GM18861 (cell line): ENCODE data around the gene BMP7.
"Not testable (repeated sequence)": the region's sequence is repeated elsewhere in the genome, so short reads cannot be mapped to it uniquely, and the experiment has no call there.

ENCODE experiments used
- ATAC-seq: cut with Tn5 transposase; IDR thresholded peaks from one replicate; pipeline ENCODE4 v1.9.1; 2021; ENCODE audit not compliant: unreplicated experiment

BMP7 gene

DNA sequence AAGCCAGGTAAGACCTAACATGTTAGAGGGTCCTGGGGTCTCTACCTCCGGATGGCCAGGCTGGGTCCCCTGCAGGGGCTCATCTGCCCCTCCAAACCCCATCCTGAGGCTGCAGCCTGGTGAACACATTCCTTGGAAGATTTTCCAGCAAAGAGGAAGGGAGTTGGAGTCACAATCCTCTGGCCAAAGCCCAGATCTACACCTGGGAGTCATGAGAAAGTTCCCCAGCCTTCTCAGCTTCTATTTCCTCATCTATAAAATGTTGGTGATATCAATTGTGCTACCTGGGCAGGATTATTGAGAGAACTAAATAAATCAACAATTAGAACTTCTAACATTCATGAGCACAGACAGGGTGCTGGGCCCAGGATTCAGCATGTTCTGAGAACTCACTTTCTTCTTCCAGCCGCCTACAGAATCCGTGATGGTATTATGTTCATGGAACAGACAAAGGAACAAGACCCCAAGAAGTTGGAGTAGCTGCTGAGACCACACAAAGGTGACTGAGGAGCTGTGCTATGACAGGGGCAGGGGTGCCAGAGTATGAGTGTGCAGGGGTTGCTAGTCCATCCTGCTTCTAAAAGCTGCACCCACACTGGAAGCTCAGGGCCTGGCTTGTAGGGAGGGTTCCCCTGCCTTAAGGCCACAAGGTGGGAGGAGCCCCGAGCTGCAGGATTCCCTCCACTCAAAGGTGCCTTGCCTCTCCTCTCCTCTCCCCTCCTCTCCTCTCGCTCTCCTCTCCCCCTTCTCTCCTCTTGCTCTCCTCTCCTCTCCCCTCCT, 68.9 kb downstream of the BMP7 start:
- no peak for ATAC-seq

DNA sequence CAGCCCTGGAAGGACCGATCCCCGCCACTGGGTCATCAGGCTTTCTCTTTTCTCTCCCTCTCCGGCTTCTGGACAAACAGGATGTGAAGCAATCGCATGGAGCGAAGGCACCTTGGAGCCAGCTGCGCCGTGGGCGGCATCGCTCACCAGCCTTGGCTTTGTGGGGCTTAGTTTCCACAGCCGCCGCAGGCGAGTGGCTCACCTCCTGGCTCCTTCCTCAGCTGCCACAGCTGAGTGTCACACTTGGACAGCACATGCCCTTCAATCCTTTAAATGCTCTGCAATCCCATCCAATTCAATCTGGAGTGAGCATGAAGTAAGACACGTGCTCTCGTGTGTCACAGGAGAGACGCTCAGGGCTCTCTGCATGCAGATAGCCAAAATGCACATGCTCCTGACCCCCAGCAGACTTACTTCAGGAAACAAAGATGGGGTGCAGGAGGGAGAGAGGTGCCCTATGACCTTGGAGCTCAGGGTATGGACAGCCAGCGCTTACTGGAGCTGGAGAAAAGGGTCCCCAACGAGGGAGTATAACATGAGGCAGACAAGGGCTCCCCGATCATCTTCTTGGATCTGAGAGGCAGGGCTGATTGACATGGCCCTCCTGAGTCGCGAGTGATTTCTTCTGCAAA, 70.9 kb downstream of the BMP7 start:
- no peak for ATAC-seq

GRCh38 chr20:57195023-57195422, 71.4 kb downstream of the BMP7 start:
- no peak for ATAC-seq

DNA sequence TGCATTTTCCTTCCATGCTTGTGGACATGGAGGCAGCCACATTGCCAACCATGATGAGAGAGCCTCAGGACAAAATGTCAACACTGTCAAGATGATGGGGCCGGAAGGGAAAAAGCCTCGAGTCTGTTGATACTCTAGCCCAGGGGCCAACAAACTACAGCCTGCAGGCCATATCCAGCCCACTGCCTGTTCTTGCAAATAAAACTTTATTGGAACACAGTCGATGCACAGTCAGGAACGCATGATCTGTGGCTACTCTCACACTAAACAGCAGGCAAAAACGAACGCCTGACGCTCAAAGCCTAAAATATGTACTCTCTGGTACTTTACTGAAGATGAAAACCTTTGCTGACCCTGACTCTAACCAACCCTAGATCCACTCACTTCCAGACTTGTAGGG, 72.3 kb downstream of the BMP7 start:
- no peak for ATAC-seq

GRCh38 chr20:57193094-57193493, 73.3 kb downstream of the BMP7 start:
- ATAC-seq = no peak

DNA sequence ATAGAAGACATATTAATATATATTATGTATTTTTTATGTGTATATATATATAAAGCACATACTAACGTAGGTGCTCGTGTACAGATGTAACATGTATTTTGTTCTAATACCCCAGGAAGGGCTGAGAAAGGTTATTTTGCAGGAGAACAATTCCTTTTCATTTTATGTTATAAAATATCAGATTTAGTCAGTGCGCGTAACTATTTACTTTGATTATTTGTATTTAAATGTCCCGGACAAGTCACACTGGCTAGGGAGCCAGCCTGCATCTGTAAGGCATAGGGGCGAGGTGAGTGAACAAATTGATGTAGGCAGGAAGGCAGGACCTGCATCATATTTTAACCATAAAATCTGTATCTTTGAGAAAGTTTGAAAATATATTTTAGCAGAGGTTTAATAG, 74.1 kb downstream of the BMP7 start:
- no peak for ATAC-seq

DNA sequence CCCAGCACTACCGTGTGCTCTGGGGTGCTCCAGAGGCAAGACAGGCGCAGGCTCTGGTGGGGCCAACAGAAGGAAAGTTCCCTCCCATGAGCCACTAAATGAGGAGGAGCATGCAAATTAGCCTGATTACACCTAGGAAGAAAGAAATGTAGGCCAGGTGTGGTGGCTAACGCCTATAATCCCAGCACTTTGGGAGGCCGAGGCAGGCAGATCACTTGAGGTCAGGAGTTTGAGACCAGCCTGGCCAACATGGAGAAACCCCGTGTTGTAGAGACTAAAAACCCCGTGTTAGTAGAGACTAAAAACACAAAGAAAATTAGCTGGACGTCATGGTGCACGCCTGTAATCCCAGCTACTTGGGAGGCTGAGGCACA, 75.2 kb downstream of the BMP7 start:
- not testable (repeated sequence) for ATAC-seq

DNA sequence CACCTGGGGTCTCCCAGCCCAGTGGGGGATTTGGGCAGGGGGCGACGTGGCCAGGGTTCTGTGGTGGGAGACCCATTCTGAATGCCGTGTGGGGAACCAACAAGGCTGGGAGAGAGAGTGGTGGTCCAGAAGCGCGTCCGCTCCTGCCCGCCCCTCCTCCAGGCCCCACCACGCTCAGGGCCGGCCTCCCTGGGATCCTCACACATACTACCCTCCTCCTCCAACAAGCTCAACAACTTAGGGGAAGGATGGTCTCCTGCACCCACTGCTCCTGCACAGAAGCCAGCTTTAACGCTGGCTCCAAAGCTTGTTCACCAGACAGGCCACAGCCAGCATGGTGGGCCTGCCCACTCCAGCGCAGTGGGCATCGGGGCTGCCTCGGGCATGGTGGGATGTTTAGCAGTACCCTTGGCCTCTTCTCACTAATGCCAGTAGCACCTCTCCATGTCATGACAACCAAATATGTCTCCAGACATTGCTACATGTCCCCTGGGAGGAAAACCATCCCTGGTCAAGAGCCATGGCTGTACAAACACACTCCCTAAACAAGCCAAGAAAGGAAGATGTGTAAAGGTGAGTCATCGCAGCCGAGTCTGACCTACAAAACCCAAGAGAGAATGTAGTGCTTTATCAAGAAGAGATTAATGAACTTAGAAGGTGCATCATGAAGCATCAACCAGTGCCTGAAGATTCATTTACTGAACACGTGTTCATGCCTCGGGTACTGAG, 75.7 kb downstream of the BMP7 start:
- ATAC-seq = no peak

DNA sequence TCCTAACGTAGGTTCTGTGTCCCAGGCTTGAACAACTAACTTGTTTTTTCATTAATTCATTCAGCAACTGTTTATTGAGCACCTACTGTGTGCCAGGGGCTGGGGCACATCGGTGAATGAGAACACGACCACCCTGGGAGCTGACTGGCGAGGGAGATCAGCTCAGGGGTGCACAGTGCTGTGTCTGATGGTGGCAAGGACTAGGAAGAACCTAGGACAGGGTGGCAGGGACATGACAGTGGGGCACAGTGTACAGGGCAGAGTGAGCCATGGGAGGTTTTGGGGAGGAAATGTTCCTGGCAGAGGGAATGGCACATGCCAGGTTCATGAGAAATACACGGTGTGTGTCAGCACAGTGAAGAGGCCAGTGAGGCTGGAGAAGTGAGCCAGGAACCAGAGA, 76.7 kb downstream of the BMP7 start:
- ATAC-seq = no peak

DNA sequence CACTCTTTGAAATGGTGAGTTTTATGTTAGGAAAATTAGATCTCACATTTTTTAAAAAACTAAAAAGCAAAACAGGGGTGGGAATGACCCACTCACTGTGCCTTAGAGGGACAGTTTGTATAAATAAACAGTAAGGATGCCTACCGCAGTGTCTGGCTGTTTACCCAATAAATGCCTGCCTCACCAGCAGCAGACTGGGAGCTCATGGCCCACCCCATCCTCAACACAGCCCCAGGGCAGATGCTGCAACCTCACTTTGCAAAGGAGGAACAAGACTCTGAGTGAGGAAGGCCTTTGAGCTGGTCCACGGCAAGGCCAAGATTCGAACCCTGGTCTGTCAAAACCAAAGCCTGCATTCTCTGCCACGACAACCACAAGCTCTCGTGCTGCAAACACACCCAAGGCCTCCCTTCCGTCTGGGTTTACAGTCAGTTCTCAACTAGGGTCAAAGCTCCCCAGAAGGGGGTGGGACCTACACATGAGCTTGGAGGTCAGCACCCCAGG, 77.8 kb downstream of the BMP7 start:
- ATAC-seq = no peak

DNA sequence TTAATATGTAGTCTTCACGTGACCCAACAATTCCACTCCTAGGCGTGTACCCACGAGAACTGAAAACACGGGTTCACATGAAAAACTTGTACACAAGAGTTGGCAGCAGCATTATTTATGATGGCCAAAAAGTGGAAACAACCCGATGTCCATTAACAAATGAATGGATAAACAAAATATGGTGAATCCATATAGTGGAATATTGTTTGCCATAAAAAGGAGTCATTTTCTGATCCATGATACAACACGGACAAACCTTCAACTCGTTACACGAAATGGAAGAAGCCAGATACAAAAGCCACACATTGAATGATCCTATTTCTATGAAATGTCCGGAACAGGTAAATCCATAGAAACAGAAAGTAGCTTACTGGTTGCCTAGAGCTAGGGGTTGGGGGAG, 78.4 kb downstream of the BMP7 start:
- no peak for ATAC-seq

DNA sequence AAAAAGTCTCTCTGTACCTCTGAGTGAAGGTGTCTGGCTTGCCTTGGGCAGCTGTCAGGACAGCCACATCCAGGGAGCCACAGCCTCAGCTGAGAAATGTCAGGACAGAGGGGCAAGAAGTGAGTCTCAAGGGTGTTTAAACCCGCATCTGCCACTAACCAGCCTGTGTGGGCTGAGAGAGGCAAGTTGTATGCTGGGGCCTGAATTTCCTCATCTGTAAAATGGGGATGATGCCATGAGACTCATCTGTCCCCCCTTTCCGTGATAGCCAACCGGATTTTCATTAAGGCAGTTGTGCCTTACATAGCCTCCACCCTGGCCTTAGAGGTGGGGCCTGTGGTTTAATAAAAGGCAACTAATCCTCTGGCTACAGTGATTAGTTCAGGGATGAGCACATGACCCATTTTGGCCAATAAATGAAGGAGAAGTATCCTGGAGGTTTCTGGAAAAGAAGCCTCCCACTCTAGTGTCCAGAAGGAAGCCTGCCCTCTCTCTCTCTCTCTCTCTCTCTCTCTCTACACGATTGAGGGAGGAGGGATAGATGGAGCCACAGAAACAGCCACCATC, 79.3 kb downstream of the BMP7 start:
- ATAC-seq = no peak

GRCh38 chr20:57186192-57186591, 80.2 kb downstream of the BMP7 start:
- ATAC-seq = no peak

DNA sequence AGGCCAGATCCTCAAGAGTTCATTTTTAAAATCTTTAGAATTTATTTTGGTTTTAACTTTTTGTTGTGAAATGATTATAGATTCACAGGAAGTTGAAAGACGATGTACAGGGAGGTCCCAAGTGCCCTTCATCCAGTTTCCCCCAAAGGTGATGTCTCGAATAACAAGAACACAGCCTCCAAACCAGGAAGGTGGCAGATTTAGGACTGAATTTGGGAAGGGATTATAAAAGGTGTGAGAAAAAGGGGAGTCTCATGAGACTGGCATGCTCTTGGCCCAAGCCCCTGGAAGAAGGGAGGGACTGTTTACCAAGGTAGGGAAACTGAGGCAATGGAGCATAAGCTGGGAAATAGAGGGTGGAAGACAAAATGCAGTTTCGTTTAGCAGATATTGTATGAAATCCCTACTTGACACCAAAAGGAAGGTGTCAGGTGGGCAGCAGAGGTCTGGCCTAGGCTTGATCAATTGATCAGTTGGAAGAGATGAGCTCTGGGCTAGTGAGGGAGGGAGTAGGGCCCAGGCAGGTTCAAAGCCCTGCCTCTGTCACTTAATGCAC, 81.2 kb downstream of the BMP7 start:
- ATAC-seq = no peak

GRCh38 chr20:57183457-57184009, 82.9 kb downstream of the BMP7 start:
- ATAC-seq = no peak

DNA sequence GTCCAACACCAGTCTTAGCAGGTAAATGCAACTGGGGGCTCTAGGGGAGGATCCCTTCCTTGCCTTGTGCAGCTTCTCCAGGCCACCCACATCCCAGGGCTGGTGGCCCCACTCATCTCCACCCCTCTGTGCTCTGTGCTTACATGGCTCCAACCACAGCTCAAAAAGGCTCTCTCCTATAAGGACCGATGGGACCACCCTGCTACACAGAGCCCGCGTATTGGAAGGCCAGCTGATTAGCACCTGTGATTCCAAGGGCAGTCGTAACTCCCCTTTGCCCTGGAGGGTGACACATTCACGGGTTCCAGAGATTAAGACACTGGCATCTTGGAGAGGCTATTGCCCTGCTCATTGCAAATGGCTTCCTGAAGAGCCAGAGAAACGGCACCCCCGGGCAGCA, 84.8 kb downstream of the BMP7 start:
- no peak for ATAC-seq

GRCh38 chr20:57180954-57181353, 85.5 kb downstream of the BMP7 start:
- ATAC-seq = no peak

DNA sequence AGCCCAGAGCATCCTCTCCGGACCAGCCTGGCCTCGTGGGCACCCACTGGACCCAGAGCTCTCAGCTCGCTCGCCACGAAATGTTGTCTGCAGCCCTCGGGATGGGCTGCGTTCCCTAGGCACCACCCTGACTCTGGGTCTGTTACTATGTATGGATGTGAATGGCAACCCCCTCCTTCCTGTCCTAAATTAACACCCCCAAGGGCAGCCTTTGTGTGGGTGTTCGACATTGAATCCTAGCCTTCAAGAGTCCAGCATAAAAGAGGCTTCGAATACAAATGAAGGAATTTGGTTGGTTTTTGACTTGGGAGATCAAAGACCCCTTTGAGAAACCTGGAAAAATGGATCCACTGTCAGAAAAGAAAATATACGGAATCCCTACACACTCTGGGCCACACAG, 86.1 kb downstream of the BMP7 start:
- no peak for ATAC-seq

DNA sequence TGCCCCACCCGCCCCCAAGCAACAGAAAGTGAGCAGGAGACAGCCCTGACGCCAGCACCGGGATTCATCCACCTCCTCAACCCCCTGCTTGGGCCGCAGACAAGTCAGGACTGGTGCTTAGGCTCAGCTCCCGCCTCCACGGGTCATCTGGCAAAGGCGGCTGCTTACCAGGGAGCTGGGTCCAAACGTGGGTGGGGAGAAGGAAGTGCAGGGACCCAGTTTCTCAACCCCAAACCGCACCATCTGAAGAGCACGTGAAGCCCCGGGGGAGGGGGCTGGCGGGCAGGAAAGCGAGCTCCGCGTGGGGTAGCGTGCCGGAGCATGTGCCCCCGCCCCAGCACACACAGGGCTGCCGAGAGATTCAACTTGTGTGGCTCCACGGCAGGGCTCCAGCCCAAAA, 87.2 kb downstream of the BMP7 start:
- ATAC-seq = no peak

GRCh38 chr20:57178582-57179111, 87.8 kb downstream of the BMP7 start:
- ATAC-seq = no peak
